Uterus (tissue), 2 donors: Measurements from ENCODE around the gene BRMS1.

Experiments
- CTCF ChIP-seq, 4 experiments: fragments of 200-600 bp in 2 of 4; fragments of 450-650 bp in 2 of 4; sonication (generic) in 2 of 4; IDR thresholded peaks; one replicate each; pipeline ENCODE4 v1.5.1; 2016 to 2019; ENCODE audit warnings: antibody characterized with exemption in 4 of 4, mild to moderate bottlenecking in 2 of 4, moderate library complexity in 1 of 4
- POLR2A ChIP-seq, 2 donors: fragments of 450-650 bp; IDR thresholded peaks; one replicate each; pipeline ENCODE4 v1.6.1; 2016; ENCODE audit warnings: antibody characterized with exemption in 2 of 2, mild to moderate bottlenecking in 1 of 2, moderate library complexity in 1 of 2

- no peak for TF ChIP-seq CTCF (IDR thresholded peaks at IDR 0.05)
- TF ChIP-seq POLR2A (IDR thresholded peaks at IDR 0.05): no peak
Observed at GRCh38 chr11:66361502-66361941, 16.6 kb upstream of the BRMS1 start.
